ENCODE measurements around the gene TMEM178B.

DNA sequence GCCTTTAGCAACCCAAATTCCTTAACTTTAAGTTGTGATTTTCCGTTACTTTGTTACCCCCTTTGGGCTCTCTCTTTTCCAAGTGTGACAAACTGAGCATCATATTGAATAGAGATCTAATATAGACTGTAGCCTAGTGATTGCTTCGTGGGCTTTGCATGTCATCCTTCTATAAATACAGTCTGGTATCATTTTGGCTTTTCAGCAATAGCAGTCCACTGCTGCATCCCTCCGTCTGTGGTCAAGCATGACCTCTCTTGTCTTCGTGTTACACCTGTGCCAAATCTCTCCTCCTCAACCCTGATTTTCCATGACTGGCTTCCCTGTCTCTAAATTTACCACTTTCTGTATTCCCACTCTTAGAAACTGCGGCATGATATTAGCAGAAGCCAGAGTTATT is 423.5 kb downstream of the TMEM178B start:
- TF ChIP-seq POLR2A (IDR thresholded peaks at IDR 0.05; ENCODE audit: low read length) (no peak), GATA1 (IDR thresholded peaks at IDR 0.05; ENCODE audit: low read depth, low read length) (no peak)
